Upper lobe of left lung (tissue), 6 donors: ENCODE data around the gene SERPINA5. TPM values are rescaled to one million over a fixed set of nuclear protein-coding genes. Genes with fewer than 3 reads are reported as not detected.

Experiments
- ATAC-seq, 2 donors: fragments of 200-7000 bp; cut with Tn5 transposase; one replicate each; pipeline ENCODE4 v1.9.1; 2022; ENCODE audit warnings: mild to moderate bottlenecking in 2 of 2, moderate library complexity in 2 of 2; ENCODE audit not compliant: low FRiP score in 2 of 2
- DNase-seq, 2 donors: peaks; one replicate each; pipeline ENCODE4 v3.0.0-alpha.2; 2019 to 2020
- H3K27ac ChIP-seq, 4 donors: fragments of 200-600 bp; sonication (generic); one replicate each; pipeline ENCODE4 v1.5.1; 2016 to 2019
- H3K27me3 ChIP-seq, 4 donors: fragments of 200-600 bp; sonication (generic); one replicate each; pipeline ENCODE4 v1.5.1; 2017 to 2019
- H3K36me3 ChIP-seq, 4 donors: fragments of 200-600 bp; sonication (generic); one replicate each; pipeline ENCODE4 v1.5.1; 2016 to 2019
- H3K4me1 ChIP-seq, 4 donors: fragments of 200-600 bp; sonication (generic); one replicate each; pipeline ENCODE4 v1.5.1; 2018 to 2019
- H3K4me3 ChIP-seq, 4 donors: fragments of 200-600 bp; sonication (generic); one replicate each; pipeline ENCODE4 v1.5.1; 2017 to 2019; ENCODE audit warnings: mild to moderate bottlenecking in 2 of 4, moderate library complexity in 1 of 4
- H3K9me3 ChIP-seq, 4 donors: fragments of 200-600 bp; sonication (generic); one replicate each; pipeline ENCODE4 v1.5.1; 2018 to 2019
- EP300 ChIP-seq, 4 donors: sonication (generic); formaldehyde crosslinking; IDR thresholded peaks; one replicate each; pipeline ENCODE4 v1.5.1; 2017; ENCODE audit warnings: antibody characterized with exemption in 4 of 4, control low read depth in 2 of 4
- POLR2A ChIP-seq, 4 donors: fragments of 450-650 bp; IDR thresholded peaks; one replicate each; pipeline ENCODE4 v1.5.1; 2016 to 2017; ENCODE audit warnings: antibody characterized with exemption in 4 of 4, mild to moderate bottlenecking in 2 of 4
- POLR2AphosphoS5 ChIP-seq, 2 donors: sonication (generic); formaldehyde crosslinking; IDR thresholded peaks; one replicate each; pipeline ENCODE4 v1.5.1; 2017; ENCODE audit warnings: antibody characterized with exemption in 2 of 2
- WGBS, 2 donors: methylation state at CpG; one replicate each; pipeline ENCODE4 v1.1.5; 2017 to 2018; 5-methylcytosine and 5-hydroxymethylcytosine counted together
- total RNA-seq, 6 donors: library from RNA; depleted of rRNA in 4 of 6; stranded (reverse); fragments of >200 nt in 4 of 6; gene quantifications; one replicate each; pipeline versions ENCODE4 v1.1.0 to v1.2.1, GENCODE V29; 2016 to 2021
- TF ChIP-seq, protein P1 (sequence below), 6 experiments: fragments of 450-650 bp in 4 of 6; fragments of 200-600 bp in 2 of 6; sonication (generic) in 2 of 6; IDR thresholded peaks; one replicate each; pipeline ENCODE4 v1.5.1; 2016 to 2019; ENCODE audit warnings: antibody characterized with exemption in 6 of 6
- donor health status: DM: no; HTN: no; CAD: no; lungs with moderate emphysema.
- donor health status: DM: no; HTN: yes; CAD: no; lungs with severe emphysema.

The SERPINA5 gene
- total RNA-seq, 6 donors from 2014 or later = 1.2 to 2.5 (median 1.5) TPM; not detected in 3

DNA sequence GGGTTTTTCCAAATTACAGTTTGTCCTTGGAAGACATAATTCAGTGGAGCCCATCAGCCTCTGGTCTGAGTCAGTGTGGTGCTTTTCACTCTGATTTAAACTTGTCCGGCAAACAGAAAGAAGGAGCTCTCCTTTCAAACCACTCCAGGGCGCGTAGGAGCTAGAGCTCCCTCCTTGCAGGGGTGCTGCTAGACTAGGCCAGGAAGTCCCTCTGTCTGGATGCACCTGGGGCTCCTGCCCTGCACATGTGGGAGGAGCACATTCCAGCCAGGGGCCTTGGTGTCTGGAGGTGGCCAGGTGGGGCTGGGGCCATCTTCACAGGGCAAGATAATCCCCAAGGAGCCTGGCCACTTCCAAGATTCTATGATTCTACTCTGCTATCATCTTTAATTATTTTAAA lies 34.0 kb downstream of the SERPINA5 start:
- DNase-seq (no peak), ATAC-seq (no peak)
- H3K4me3 ChIP-seq = no peak overlapping the region
- WGBS, 2 donors = 85 to 93% methylated on average over 2 to 3 of the region's 3 CpGs
- peaks cover 0 to 26% (median 20%) of the 10 kb centered on the region in 4 donors for H3K9me3 ChIP-seq
- TF ChIP-seq POLR2AphosphoS5 (IDR thresholded peaks at IDR 0.05) = no peak
- H3K4me1 ChIP-seq = no peaks in the 10 kb centered on the region
- no peak overlapping the region for H3K27ac ChIP-seq
- no peaks in the 10 kb centered on the region for H3K27me3 ChIP-seq
- H3K36me3 ChIP-seq = no peaks in the 10 kb centered on the region

DNA sequence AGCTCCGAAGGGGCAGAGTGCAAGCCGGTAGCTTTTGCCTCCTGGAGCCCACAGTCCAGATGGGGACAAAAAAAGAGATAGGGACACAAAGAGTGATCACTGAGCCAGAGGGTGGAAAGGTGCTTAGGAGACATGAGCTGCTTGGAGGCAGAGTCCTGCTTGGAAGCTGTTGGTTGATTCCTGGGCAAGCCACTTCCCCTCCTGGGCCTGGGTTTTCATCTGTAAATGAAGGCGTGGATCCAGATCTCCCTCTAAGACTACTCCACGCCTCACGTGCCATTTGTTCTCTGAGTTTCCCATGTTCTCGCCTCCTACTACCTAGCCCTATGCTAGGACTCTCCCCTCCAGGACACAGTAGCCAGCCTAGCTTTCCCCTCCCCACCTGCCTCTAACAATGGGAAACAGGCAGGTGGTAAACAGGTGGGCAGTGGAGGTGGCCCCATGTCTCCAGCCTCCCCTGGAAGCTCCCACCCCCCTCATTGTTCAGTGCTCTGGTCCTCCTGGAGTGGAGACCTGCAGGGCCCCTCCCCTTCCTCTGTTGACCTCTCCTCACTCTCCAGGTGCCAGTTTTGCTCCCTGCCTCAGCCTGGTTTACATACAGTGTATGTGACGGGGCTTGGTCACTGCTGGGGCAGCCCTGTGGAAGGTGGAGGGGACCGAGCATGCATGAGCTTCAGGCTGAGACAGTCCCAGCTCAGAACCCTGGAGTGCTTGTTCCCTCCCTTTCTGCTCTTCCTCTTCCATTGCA lies 34.8 kb downstream of the SERPINA5 start:
- Histone ChIP-seq H3K4me1 (no peaks in the 10 kb centered on the region), H3K9me3 (peaks cover 0 to 26% (median 20%) of the 10 kb centered on the region in 4 donors), H3K36me3 (no peaks in the 10 kb centered on the region), H3K27me3 (no peaks in the 10 kb centered on the region), H3K4me3 (no peak overlapping the region), H3K27ac (no peak overlapping the region)
- DNase-seq = no peak
- ATAC-seq = peak in 1 of 2 donors; percentile 31
- TF ChIP-seq, protein P1, sequence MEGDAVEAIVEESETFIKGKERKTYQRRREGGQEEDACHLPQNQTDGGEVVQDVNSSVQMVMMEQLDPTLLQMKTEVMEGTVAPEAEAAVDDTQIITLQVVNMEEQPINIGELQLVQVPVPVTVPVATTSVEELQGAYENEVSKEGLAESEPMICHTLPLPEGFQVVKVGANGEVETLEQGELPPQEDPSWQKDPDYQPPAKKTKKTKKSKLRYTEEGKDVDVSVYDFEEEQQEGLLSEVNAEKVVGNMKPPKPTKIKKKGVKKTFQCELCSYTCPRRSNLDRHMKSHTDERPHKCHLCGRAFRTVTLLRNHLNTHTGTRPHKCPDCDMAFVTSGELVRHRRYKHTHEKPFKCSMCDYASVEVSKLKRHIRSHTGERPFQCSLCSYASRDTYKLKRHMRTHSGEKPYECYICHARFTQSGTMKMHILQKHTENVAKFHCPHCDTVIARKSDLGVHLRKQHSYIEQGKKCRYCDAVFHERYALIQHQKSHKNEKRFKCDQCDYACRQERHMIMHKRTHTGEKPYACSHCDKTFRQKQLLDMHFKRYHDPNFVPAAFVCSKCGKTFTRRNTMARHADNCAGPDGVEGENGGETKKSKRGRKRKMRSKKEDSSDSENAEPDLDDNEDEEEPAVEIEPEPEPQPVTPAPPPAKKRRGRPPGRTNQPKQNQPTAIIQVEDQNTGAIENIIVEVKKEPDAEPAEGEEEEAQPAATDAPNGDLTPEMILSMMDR (IDR thresholded peaks at IDR 0.05) = no peak
- no peak for TF ChIP-seq EP300 (IDR thresholded peaks at IDR 0.05)
- TF ChIP-seq POLR2AphosphoS5 (IDR thresholded peaks at IDR 0.05) = no peak
- TF ChIP-seq POLR2A (IDR thresholded peaks at IDR 0.05) = no peak
- WGBS, 2 donors = 88 to 92% methylated on average over 8 of the region's 8 CpGs

DNA sequence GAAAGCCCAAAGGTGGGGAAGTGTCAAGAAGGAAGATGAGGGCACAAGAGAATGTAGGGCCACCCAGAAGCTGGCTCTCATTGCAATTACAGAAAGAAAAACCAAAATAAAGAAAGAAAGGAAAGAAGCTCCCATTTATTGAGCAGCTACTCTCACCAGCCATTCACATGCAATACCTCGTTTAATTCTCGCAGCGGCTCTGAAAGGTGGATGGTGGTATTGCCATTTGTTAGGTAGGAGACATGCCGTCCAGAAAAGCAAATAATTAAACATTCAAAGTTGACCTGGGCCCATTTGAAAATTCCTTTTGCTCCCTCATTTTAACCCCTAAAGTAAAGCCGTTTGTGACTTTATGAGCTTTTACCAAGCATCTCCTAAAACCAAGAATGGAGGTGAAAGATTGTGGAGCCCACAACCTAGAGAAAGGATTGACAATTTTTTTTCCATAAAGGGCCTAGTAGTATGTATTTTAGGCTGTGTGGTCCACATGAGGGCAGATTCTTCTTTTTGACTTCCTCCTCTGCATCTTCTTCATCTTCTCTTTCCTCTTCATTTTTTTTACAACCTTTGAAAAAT lies 36.2 kb downstream of the SERPINA5 start:
- Histone ChIP-seq H3K9me3 (peaks cover 0 to 26% (median 20%) of the 10 kb centered on the region in 4 donors), H3K27ac (no peak overlapping the region), H3K36me3 (no peaks in the 10 kb centered on the region), H3K4me1 (no peaks in the 10 kb centered on the region), H3K27me3 (no peaks in the 10 kb centered on the region), H3K4me3 (no peak overlapping the region)
- ATAC-seq (no peak), DNase-seq (no peak)
- 81 to 82% methylated on average over 5 of the region's 5 CpGs for WGBS, 2 donors
- TF ChIP-seq POLR2A (IDR thresholded peaks at IDR 0.05) (no peak), EP300 (IDR thresholded peaks at IDR 0.05) (no peak), POLR2AphosphoS5 (IDR thresholded peaks at IDR 0.05) (no peak)
- TF ChIP-seq, protein P1 (IDR thresholded peaks at IDR 0.05) = no peak

DNA sequence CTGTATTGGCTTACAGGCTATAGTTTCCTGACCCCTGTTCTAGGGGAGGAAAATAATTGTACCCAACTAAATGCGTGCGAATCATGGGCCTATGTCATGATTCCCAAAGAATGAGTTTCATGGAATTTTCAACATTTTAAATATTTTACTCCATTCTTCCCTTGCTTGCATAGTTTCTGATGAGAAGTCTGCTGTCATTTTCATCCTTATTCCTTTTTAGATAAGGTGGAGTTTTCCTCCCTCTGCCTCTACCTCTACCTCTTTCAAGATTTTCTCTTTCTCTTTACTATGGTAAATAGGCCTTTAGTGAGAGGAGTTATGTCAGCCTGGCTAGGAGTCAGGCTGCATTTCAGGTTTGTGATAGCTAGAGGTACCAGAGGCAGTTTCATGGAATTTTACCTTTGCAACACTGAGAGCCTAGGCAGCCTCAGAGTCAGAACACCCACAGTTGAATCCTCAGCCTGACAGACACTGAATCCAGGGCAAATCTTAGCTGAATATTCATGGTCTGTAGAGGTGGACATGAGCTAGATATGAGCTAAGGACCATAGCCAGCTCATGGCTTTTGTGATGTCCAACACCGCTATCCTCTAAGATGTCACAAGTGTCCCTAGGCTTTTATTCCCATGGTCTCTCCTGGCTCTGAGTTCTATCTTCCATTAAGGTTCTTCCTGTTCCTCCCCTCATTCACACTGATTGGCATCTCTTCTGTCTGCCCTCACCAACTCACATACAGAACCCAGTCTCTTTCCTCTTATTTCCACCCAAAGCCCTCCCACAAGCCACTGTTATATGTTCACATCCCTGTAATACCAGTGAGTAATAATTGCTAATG lies 37.0 kb downstream of the SERPINA5 start:
- H3K9me3 ChIP-seq = peaks cover 0 to 26% (median 20%) of the 10 kb centered on the region in 4 donors
- H3K4me3 ChIP-seq = no peak overlapping the region
- peaks cover 0 to 5% (median 0%) of the 10 kb centered on the region in 4 donors for H3K36me3 ChIP-seq
- no peak overlapping the region for H3K27ac ChIP-seq
- no peak for DNase-seq
- H3K4me1 ChIP-seq = no peaks in the 10 kb centered on the region
- no peaks in the 10 kb centered on the region for H3K27me3 ChIP-seq
- 95 to 96% methylated on average over 3 of the region's 3 CpGs for WGBS, 2 donors
- TF ChIP-seq EP300 (IDR thresholded peaks at IDR 0.05) (no peak), POLR2A (IDR thresholded peaks at IDR 0.05) (no peak)
- TF ChIP-seq, protein P1 (IDR thresholded peaks at IDR 0.05) = no peak
- no peak for ATAC-seq

DNA sequence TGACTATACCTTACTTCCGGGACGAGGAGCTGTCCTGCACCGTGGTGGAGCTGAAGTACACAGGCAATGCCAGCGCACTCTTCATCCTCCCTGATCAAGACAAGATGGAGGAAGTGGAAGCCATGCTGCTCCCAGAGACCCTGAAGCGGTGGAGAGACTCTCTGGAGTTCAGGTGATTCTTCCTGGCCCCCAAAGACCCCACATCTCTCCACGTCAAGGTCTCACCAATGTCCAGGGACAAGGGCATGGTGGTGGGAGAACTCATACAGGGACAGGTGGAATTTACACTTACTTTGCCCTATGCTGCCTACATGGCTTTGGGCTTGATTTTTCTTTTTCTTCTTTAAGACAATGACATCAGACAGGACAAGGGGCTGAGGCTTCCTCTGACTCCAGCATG lies 38.1 kb downstream of the SERPINA5 start:
- DNase-seq (no peak), ATAC-seq (no peak)
- Histone ChIP-seq H3K27ac (no peak overlapping the region), H3K4me3 (no peak overlapping the region), H3K36me3 (peaks cover 0 to 5% (median 0%) of the 10 kb centered on the region in 4 donors), H3K4me1 (no peaks in the 10 kb centered on the region), H3K9me3 (peaks cover 0 to 26% (median 20%) of the 10 kb centered on the region in 4 donors), H3K27me3 (no peaks in the 10 kb centered on the region)
- TF ChIP-seq, protein P1 (IDR thresholded peaks at IDR 0.05) = no peak
- 91% methylated on average over 6 of the region's 6 CpGs; no CpG with 5 or more reads in 1 of the 2 donors for WGBS, 2 donors
